ENCODE data around the gene DUSP6. TPM values are rescaled to one million over a fixed set of nuclear protein-coding genes. Genes with fewer than 3 reads are reported as not detected.
A peak's percentile ranks its signal among the peaks of the same experiment; 100 is the strongest.

Gene DUSP6
- total and polyA plus RNA-seq, 2 of the 13 experiments (the other 11 are each of a cell fraction or from before 2014, with no cell fraction given) = 40.9 to 161 TPM

GRCh38 chr12:89350630-89351488 lies 1.4 kb downstream of the DUSP6 start (continued):
- TF ChIP-seq ZBTB40 (IDR thresholded peaks at IDR 0.05) (no peak), ZBTB40 (CRISPR knock-in tag; IDR thresholded peaks at IDR 0.05) (no peak), ZNF747 (CRISPR knock-in tag; IDR thresholded peaks at IDR 0.05; ENCODE audit: borderline replicate concordance) (no peak; the same call in 1 of the 2 replicates), SALL1 (CRISPR knock-in tag; IDR thresholded peaks at IDR 0.05) (peak; percentile 55; the same call in 1 of the 2 replicates), ZNF292 (CRISPR knock-in tag; IDR thresholded peaks at IDR 0.05; ENCODE audit: borderline replicate concordance, low read depth) (no peak), SIN3B (IDR thresholded peaks at IDR 0.05; ENCODE audit: low read length) (no peak), TARDBP (CRISPR knock-in tag; IDR thresholded peaks at IDR 0.05) (no peak), RAD51 (IDR thresholded peaks at IDR 0.05; ENCODE audit: borderline replicate concordance) (no peak), DZIP1 (CRISPR knock-in tag; IDR thresholded peaks at IDR 0.05) (no peak), ZNF446 (CRISPR knock-in tag; IDR thresholded peaks at IDR 0.05) (peak; percentile 10; the same call in 1 of the 2 replicates), REST (IDR thresholded peaks at IDR 0.05; ENCODE audit: borderline replicate concordance in 1 of 2, low read depth in 1 of 2, low read length in 2 of 2) (peak in 1 of 2 experiments; percentile 75; a peak in 1 of 4 replicates), RBM22 (optimal IDR thresholded peaks at IDR 0.05; ENCODE audit: low read length) (peak; percentile 80), ZNF431 (CRISPR knock-in tag; IDR thresholded peaks at IDR 0.05; ENCODE audit: borderline replicate concordance, low read depth) (no peak)
